Measurements from ENCODE around the gene NUDT8.
A peak's percentile ranks its signal among the peaks of the same experiment; 100 is the strongest.
"Not testable (repeated sequence)": the region's sequence is repeated elsewhere in the genome, so short reads cannot be mapped to it uniquely, and the experiment has no call there.

NUDT8 gene

DNA sequence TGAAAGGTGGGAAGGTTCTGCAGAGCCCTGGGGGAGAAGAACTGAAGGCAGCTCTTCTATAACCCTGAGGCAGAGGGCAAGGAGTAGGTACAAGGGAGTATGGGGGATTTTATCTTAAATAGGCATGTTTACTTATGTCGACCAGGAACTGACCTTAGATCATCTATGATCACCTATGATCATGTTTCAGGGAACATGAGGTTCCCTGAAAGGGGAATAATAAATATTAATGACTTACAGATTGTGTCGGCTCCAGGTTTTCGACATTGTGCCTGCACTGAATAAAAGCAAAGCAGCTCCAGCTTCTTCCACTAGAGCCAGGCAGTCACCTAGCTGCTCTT is 36.2 kb downstream of the NUDT8 start:
- no peak for DNase-seq (ENCODE audit: low read depth, low spot score)

- DNase-seq (ENCODE audit: low read depth, low spot score): no peak
Measured at GRCh38 chr11:67592880-67593564, 36.7 kb downstream of the NUDT8 start.

GRCh38 chr11:67588899-67589415 is 40.8 kb downstream of the NUDT8 start:
- not testable (repeated sequence) for DNase-seq (ENCODE audit: low read depth, low spot score)

- no peak for DNase-seq (ENCODE audit: low read depth, low spot score)
Measured at GRCh38 chr11:67588136-67588503, 41.6 kb downstream of the NUDT8 start.

- DNase-seq (ENCODE audit: low read depth, low spot score): no peak
Measured at GRCh38 chr11:67586568-67587250, 43.0 kb downstream of the NUDT8 start.

- DNase-seq (ENCODE audit: low read depth, low spot score): no peak
Measured at GRCh38 chr11:67585911-67586310, 43.8 kb downstream of the NUDT8 start.

DNA sequence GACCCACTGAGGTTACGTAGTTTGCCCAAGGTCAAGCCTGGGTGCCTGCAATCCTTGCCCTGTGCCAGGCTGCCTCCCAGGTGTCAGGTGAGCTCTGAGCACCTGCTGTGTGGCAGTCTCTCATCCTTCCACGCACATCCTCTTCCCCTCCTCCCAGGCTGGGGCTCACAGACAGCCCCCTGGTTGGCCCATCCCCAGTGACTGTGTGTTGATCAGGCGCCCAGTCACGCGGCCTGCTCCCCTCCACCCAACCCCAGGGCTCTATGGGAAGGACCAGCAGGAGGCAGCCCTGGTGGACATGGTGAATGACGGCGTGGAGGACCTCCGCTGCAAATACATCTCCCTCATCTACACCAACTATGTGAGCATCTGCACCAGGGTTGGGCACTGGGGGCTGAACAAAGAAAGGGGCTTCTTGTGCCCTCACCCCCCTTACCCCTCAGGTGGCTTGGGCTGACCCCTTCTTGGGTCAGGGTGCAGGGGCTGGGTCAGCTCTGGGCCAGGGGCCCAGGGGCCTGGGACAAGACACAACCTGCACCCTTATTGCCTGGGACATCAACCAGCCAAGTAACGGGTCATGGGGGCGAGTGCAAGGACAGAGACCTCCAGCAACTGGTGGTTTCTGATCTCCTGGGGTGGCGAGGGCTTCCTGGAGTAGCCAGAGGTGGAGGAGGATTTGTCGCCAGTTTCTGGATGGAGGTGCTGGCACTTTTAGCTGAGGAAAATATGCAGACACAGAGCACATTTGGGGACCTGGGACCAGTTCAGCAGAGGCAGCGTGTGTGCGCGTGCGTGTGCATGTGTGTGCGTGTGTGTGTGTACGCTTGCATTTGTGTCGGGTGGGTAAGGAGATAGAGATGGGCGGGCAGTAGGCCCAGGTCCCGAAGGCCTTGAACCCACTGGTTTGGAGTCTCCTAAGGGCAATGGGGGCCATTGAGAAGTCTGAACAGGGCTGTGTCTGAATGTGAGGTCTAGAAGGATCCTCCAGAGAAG is 44.6 kb downstream of the NUDT8 start:
- no peak for DNase-seq (ENCODE audit: low read depth, low spot score)

DNA sequence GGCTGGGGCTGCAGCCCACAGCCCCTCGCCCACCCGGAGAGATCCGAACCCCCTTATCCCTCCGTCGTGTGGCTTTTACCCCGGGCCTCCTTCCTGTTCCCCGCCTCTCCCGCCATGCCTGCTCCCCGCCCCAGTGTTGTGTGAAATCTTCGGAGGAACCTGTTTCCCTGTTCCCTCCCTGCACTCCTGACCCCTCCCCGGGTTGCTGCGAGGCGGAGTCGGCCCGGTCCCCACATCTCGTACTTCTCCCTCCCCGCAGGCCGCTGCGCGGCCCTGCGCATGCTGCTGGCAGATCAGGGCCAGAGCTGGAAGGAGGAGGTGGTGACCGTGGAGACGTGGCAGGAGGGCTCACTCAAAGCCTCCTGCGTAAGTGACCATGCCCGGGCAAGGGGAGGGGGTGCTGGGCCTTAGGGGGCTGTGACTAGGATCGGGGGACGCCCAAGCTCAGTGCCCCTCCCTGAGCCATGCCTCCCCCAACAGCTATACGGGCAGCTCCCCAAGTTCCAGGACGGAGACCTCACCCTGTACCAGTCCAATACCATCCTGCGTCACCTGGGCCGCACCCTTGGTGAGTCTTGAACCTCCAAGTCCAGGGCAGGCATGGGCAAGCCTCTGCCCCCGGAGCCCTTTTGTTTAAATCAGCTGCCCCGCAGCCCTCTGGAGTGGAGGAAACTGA is 45.4 kb downstream of the NUDT8 start:
- peak; percentile 78 for DNase-seq (ENCODE audit: low read depth, low spot score)

GRCh38 chr11:67583247-67584204 is 46.2 kb downstream of the NUDT8 start, which contains the start of gene GSTP1:
GSTP1 (plus strand) TSS chr11:67583812; CDS start chr11:67583844, 32 bp downstream.
- DNase-seq (ENCODE audit: low read depth, low spot score): peak; percentile 98

GRCh38 chr11:67582011-67582410 is 47.7 kb downstream of the NUDT8 start:
- no peak for DNase-seq (ENCODE audit: low read depth, low spot score)

GRCh38 chr11:67581469-67581868 is 48.3 kb downstream of the NUDT8 start:
- no peak for DNase-seq (ENCODE audit: low read depth, low spot score)

DNA sequence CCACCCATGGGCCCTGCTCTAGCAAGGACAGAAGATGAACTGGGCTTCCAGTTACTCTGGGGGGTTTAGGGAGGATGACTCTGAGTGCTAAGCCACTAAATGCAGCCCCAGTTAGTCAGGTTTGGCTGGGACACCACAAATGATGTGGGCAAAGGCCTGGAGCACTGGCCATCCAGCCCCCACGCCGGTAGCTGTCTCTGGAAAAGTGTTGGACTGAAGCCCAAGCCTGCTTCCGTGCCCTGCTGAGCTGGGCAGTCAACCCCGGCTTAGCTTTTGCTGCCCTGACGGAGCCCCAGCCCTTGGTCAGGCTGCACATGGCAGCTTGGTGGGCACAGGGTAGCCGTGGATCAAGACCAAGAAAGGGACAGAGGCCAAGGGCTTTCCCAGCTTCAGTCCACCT is 51.8 kb downstream of the NUDT8 start:
- no peak for DNase-seq (ENCODE audit: low read depth, low spot score)

Measured in astrocyte of the hippocampus (primary cell).